ENCODE data around the gene NEDD4.

- TF ChIP-seq CTCF (IDR thresholded peaks at IDR 0.05) (no peak), POLR2AphosphoS5 (IDR thresholded peaks at IDR 0.05) (no peak), POLR2A (IDR thresholded peaks at IDR 0.05; ENCODE audit: low read depth) (no peak), EP300 (IDR thresholded peaks at IDR 0.05) (no peak)
Observed at GRCh38 chr15:55835866-55836265, 157.5 kb downstream of the NEDD4 start.

Measured in esophagus muscularis mucosa (tissue), 4 donors.